Activated CD4-positive, alpha-beta T cell treated with anti-CD3 and anti-CD28 coated beads, Interleukin-2, Interleukin-4, amounts not matched to agents 100 ng/mL and 50 ng/mL, durations not matched to agents 16 hours and 8 hours (primary cell): Measurements from ENCODE around the gene PCDHGB3.
"Not testable (repeated sequence)": the region's sequence is repeated elsewhere in the genome, so short reads cannot be mapped to it uniquely, and the experiment has no call there.

Experiments
- DNase-seq: peaks from one replicate; pipeline ENCODE4 v3.0.0-alpha.2; 2020; ENCODE audit warnings: low spot score

The PCDHGB3 gene

DNA sequence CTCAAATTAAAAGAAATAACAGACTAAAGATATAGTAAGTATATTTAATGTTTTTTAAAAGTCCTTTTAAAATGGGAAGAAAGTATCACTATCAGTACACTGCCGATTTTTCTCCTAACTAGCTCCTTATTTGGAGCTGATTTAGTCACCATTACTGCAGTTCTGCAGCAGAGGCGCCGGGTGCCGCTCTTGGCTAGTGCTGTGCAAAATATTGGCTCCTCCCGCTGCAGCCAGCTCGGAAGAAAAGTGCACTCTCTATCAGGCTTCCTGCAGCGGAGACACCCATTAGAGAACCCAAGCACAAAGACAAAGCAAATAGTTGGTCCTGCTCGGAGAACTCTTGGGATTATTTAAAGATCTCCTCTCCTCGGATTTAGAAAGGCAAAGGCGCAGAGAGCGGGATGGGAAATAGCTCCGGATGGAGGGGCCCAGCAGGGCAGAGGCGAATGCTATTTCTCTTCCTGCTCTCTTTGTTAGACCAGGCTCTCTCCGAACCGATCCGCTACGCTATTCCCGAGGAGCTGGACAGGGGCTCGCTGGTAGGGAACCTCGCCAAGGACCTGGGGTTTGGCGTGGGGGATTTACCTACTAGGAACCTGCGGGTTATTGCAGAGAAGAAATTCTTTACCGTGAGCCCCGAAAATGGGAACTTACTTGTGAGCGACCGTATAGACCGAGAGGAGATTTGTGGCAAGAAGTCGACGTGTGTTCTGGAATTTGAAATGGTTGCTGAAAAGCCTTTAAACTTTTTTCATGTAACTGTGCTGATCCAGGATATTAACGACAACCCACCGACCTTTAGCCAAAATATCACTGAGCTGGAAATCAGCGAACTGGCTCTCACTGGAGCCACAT is at the start of gene PCDHGB3:
Gene PCDHGB3 (plus strand): TSS at position 249 of the 855 bp plus-strand sequence. CDS start 153 bp downstream, at position 402.
- peak; percentile 19 for DNase-seq

DNA sequence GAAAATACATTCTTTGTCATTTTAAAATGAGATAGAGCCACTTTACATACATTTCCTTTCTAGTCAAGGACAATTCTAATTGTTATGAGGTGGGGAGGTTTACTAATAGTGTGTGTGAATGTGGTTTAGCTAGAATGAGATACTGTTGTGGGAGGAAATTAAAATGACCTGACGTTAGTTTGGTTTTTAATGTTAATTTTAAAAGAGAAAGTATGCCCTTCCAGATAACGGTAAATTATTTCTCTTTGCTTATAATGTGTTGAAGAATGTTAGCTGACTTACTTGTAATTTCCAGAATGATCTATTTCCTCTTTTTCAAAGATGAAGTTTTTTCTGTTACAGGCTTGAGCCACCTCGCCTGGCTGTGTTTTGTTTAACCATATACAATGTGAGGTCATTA is 47.8 kb upstream of the PCDHGB3 start:
- DNase-seq = no peak

DNA sequence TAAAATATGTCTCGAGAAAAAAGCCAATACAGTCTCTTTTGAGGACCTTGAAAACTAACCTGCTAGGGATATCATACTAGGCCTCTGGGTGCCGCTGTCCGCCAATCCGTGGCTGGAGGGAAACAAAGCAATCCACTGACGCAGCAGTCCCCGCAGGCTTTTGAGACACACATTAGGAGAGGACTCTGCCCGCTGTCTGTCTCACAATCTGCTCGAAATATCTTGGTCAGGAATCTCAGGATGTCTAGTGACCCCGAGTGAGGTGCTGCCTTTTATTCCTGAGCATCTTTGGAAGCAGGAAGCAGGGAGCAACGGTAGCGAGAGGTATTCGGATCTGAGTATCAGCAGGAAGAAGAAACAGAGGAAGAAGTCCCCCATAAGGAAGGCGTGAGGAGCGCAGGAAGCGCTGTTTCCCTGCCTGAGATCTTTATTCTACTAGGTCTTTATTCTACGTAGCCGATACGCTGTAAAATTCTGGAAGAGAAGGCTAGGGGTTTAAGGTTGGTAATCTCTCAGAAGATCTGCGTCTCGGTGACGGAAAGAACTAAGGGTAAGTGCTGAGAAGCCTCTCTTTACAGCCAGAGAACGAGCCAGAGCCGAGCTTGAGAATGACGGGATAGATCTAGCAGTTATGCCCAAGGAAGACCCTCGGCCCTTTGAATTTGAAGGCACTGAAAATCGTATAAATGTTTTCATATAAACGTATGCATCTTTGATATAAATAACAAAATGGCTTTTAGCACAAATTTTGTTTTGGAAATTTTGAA is 43.8 kb upstream of the PCDHGB3 start:
- DNase-seq = peak; percentile 51

DNA sequence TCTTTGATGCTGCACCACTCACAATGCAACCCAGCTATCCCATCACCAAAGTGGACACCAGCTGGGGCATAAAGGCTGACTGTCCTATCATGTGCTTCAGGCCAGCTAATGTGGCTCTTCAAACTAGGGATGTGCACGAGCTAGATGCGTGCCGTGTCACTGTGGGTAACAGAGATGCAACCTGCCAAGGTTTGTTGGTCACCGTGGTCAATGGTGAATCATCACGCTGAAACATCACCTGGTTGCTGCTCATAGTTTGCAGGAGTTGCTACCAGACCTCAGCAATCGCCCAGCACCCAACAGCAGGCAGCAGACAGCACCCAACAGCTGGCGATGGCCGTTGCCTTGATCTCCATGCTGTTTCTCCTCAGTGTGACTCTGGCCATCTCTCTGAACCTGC is 41.8 kb upstream of the PCDHGB3 start:
- DNase-seq = no peak

DNA sequence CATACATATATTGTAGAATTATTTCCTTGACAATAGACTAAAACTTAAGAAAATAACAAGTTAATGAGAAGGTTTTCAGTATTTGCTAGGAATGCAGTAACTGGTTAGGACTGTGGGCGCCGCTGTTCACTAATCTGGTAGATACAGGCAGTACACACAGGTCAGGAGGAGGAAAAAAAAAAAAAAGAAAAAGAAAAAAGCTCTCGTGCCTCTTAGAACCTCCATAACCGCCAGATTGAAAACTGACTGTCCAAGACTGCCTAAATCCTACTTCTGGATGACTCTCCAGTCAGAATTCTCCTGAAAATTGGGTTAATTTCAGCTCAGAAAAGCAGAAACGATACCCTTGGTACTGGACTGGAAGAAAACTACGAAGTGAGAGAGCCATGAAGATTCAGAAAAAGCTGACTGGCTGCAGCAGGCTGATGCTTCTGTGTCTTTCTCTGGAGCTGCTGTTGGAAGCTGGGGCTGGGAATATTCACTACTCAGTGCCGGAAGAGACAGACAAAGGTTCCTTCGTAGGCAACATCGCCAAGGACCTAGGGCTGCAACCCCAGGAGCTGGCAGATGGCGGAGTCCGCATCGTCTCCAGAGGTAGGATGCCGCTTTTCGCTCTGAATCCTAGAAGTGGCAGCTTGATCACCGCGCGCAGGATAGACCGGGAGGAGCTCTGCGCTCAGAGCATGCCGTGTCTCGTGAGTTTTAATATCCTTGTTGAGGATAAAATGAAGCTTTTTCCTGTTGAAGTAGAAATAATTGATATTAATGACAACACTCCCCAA is 39.6 kb upstream of the PCDHGB3 start, which contains the start of gene PCDHGA1:
Gene PCDHGA1 (plus strand): TSS at position 216 of the 782 bp plus-strand sequence.
- peak; percentile 9 for DNase-seq

DNA sequence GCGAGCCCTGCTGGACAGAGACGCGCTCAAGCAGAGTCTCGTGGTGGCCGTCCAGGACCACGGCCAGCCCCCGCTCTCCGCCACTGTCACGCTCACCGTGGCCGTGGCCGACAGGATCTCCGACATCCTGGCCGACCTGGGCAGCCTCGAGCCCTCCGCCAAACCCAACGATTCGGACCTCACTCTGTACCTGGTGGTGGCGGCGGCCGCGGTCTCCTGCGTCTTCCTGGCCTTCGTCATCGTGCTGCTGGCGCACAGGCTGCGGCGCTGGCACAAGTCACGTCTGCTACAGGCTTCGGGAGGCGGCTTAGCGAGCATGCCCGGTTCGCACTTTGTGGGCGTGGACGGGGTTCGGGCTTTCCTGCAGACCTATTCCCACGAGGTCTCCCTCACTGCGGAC is 37.5 kb upstream of the PCDHGB3 start:
- DNase-seq = not testable (repeated sequence)

DNA sequence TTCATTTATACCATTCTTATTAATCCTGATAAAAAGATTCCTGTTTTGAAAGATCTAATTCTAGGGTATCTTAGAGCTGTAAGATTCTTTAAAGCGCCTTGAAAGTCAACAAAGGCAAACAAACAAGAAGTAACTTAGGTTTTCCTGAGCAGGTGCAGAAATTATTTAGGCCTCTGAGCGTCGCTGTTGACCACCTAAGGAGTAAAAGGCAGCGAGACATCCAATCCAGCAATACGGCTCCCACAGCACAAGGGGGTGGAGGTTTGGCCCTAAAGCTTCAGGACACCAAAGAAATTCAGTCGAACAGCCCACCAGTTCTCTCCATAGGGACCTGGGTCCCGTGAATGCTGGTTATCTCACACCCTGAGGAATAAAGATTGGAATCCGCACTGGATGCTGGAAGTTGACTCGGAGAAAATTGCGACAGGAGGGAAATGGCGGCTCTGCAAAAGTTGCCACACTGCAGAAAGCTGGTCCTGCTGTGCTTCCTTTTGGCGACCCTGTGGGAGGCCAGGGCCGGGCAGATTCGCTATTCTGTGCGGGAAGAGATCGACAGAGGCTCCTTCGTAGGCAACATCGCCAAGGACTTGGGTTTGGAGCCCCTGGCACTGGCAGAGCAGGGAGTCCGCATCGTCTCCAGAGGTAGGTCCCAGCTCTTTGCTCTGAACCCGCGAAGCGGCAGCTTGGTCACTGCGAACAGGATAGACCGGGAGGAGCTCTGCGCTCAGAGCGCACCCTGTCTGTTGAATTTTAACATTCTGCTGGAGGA is 31.3 kb upstream of the PCDHGB3 start, which contains the start of gene PCDHGA2:
Gene PCDHGA2 (plus strand): TSS at position 223 of the 769 bp plus-strand sequence.
- DNase-seq = no peak

DNA sequence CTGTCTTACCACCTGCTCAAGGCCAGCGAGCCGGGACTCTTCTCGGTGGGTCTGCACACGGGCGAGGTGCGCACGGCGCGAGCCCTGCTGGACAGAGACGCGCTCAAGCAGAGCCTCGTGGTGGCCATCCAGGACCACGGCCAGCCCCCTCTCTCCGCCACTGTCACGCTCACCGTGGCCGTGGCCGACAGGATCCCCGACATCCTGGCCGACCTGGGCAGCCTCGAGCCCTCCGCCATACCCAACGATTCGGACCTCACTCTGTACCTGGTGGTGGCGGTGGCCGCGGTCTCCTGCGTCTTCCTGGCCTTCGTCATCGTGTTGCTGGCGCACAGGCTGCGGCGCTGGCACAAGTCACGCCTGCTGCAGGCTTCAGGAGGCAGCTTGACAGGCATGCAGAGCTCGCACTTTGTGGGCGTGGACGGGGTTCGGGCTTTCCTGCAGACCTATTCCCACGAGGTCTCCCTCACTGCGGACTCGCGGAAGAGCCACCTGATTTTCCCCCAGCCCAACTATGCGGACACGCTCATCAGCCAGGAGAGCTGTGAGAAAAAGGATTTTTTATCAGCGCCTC is 29.2 kb upstream of the PCDHGB3 start:
- DNase-seq = not testable (repeated sequence)

DNA sequence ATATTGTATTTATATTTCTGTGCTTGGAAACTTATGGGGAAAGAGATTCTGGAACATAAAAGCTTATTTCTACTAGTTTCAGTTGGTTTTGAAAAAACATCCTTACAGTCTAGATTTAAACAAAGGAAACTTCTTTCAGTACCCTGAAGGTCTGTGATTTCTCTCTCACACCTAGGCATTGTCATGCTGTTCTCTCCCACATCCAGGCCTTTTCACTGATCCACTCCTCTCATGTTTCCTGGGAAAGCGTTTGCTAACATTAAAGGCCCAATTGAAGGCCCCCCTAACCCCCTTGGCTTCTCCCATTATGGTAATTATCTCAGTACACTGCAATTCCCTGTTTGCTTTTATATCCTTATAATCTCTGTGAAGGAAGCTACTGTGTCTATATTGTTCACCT is 27.3 kb upstream of the PCDHGB3 start:
- DNase-seq = no peak

DNA sequence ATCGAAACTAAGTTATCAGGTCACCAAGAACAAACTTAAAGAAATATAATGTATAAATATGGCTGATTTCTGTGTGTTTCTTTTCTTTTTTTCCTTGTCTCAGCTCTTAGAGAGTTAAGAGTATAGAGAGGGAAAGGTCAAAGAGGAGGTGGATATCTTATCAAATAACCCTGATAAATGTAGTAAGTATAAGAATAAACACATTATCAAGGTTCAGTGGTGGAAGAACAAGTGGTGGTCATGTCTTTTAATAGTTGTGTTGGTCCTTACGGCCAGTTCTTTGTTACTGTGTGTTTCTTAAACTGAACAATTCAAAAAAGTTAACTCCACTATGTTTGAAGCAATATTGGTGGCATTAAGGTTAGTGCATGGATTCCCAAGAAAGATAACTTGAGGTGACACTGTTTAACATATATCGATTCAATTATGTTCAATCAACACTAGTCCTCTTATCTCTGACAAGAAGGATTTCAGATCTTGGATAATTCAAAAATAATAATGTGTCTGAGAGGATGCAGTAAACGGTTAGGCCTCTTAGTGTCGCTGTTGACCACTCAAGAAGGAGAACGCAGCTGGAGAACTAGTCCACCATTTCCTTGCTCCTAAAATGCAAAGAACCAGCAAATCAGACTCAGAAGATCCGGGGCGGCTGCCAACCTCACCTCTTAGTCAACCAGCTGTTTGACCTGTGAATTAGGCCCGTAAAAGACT is 26.6 kb upstream of the PCDHGB3 start, which contains the start of gene PCDHGA3:
Gene PCDHGA3 (plus strand): TSS at position 588 of the 711 bp plus-strand sequence. CDS start 205 bp downstream, outside the sequence.
- DNase-seq = peak; percentile 11

DNA sequence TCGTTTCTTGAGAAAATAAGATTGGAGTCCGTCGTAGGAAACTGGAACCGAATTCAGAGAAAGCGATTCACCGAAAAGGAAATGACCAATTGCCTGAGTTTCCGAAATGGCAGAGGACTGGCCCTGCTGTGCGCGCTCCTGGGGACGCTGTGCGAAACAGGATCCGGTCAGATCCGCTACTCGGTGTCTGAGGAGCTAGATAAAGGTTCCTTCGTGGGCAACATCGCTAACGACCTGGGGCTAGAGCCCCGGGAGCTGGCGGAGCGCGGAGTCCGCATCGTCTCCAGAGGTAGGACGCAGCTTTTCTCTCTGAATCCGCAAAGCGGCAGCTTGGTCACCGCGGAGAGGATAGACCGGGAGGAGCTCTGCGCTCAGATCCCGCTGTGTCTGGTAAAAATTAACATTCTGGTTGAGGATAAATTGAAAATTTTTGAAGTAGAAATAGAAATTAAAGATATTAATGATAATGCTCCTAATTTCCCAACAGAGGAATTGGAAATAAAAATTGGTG is 26.0 kb upstream of the PCDHGB3 start:
- DNase-seq = no peak

DNA sequence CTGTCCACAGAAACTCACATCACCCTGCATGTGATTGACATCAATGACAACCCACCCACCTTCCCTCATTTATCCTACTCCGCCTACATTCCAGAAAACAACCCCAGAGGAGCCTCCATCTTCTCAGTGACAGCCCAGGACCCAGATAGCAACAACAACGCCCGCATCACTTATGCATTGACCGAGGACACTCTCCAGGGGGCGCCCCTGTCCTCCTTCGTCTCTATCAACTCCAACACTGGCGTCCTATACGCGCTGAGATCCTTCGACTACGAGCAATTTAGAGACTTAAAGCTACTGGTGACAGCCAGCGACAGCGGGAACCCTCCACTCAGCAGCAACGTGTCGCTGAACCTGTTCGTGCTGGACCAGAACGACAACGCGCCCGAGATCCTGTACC is 24.7 kb upstream of the PCDHGB3 start:
- DNase-seq = no peak

DNA sequence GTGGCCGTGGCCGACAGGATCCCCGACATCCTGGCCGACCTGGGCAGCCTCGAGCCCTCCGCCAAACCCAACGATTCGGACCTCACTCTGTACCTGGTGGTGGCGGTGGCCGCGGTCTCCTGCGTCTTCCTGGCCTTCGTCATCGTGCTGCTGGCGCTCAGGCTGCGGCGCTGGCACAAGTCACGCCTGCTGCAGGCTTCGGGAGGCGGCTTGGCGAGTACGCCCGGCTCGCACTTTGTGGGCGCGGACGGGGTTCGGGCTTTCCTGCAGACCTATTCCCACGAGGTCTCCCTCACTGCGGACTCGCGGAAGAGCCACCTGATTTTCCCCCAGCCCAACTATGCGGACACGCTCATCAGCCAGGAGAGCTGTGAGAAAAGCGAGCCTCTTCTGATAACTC is 24.0 kb upstream of the PCDHGB3 start:
- not testable (repeated sequence) for DNase-seq

DNA sequence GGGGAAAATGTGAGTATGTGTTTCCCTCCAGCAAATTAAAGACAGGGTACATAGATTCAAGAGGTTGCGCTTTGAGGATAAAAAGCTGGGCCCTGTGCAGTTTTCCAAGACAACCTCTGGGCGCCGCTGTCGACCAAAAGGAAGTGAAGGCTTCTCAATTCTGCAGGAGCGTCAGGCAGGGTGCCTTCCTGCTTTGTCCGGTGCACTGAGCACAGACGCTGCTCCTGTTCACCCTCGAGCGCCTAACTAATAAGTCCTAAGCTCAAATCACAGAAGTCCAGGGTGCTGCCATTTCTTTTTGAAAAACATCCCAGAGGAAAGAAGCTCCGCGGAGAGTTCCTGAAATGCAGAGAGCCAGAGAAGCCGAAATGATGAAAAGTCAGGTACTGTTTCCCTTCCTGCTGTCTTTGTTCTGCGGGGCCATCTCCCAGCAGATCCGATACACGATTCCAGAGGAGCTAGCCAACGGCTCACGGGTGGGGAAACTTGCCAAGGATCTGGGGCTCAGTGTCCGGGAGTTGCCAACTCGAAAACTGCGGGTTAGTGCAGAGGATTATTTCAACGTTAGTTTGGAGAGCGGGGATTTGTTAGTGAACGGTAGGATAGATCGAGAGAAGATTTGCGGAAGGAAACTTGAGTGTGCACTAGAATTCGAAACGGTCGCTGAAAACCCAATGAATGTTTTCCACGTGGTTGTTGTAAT is 20.0 kb upstream of the PCDHGB3 start, which contains the start of gene PCDHGB1:
Gene PCDHGB1 (plus strand): TSS at position 183 of the 703 bp plus-strand sequence. CDS start 162 bp downstream, at position 345.
- peak; percentile 25 for DNase-seq

DNA sequence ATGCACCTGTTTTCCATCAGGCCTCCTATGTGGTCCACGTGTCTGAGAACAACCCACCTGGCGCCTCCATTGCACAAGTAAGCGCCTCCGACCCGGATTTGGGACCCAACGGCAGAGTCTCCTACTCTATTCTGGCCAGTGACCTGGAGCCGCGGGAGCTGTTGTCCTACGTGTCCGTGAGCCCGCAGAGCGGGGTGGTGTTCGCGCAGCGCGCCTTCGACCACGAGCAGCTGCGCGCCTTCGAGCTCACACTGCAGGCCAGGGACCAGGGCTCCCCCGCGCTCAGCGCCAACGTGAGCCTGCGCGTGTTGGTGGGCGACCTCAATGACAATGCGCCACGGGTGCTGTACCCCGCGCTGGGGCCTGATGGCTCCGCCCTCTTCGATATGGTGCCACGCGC is 18.5 kb upstream of the PCDHGB3 start:
- no peak for DNase-seq

DNA sequence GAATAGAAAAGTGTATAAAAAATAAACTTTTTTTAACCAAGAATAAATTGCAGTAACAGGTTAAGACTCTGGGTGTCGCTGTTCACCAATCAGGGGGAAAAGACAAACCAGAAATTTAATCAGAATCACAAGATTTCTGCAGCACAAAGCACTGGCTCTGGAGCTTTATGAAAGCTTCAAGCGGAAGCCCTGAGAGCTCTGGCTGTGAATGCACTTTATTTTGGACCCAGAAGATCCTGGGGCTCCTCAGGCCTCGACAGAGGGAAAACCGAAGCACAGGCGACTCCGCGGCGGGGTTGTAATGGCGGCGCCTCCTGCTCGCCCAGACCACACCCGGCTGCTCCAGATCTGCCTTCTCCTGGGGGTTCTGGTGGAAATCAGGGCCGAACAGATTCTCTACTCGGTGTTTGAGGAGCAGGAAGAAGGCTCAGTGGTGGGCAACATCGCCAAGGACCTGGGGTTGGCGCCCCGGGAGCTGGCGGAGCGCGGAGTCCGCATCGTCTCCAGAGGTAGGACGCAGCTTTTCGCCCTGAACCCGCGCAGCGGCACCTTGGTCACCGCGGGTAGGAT is 15.1 kb upstream of the PCDHGB3 start, which contains the start of gene PCDHGA4:
Gene PCDHGA4 (plus strand): TSS at position 122 of the 570 bp plus-strand sequence. CDS start 87 bp downstream, at position 209.
- DNase-seq = no peak

DNA sequence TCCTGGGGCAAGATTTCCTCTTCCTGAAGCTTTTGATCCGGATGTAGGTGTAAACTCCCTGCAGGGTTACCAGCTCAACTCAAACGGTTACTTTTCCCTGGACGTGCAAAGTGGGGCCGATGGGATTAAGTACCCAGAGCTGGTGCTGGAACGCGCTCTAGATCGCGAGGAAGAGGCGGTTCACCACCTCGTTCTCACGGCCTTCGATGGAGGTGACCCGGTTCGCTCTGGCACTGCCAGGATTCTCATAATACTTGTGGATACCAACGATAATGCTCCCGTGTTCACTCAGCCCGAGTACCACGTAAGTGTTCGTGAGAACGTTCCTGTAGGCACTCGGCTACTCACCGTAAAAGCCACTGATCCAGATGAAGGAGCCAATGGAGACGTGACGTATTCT is 14.4 kb upstream of the PCDHGB3 start:
- DNase-seq = no peak

DNA sequence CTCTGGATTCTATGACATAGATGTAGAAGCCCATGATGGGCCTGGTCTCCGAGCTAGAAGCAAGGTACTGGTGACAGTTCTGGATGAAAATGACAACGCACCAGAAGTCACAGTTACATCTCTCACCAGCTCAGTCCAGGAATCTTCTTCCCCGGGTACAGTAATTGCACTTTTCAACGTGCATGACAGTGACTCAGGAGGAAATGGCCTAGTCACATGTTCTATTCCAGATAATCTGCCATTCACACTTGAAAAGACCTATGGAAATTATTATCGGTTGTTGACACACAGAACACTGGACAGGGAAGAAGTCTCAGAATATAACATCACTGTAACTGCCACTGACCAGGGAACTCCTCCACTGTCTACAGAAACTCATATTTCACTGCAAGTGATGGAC is 13.9 kb upstream of the PCDHGB3 start:
- DNase-seq = no peak

DNA sequence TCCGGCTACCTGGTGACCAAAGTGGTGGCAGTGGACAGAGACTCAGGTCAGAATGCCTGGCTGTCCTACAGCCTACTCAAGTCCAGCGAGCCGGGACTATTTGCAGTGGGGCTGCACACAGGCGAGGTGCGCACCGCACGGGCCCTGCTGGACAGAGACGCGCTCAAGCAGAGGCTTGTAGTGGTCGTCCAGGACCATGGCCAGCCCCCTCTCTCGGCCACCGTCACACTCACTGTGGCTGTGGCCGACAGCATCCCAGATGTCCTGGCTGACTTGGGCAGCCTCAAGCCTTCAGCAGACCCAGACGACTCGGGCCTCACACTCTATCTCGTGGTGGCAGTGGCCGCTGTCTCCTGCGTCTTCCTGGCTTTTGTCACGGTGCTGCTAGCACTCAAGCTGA is 13.1 kb upstream of the PCDHGB3 start:
- no peak for DNase-seq
